Skeletal muscle tissue (tissue), 4 donors: ENCODE data around the gene SLC47A2. TPM values are rescaled to one million over a fixed set of nuclear protein-coding genes. Genes with fewer than 3 reads are reported as not detected.

Source experiments
- H3K27ac ChIP-seq: one replicate; pipeline ENCODE4 v1.7.0; 2013; ENCODE audit warnings: mild to moderate bottlenecking, low read depth, low read length, inconsistent platforms
- H3K27me3 ChIP-seq, 3 donors: one replicate each; pipeline ENCODE4 v1.7.0; 2013; ENCODE audit warnings: low read length in 3 of 3; ENCODE audit not compliant: control insufficient read depth in 3 of 3, insufficient read depth in 3 of 3
- H3K36me3 ChIP-seq, 3 donors: one replicate each; pipeline ENCODE4 v1.7.0; 2013; ENCODE audit warnings: low read length in 3 of 3; ENCODE audit not compliant: control insufficient read depth in 3 of 3, insufficient read depth in 3 of 3
- H3K4me1 ChIP-seq, 3 donors: one replicate each; pipeline ENCODE4 v1.7.0; 2013; ENCODE audit warnings: low read length in 3 of 3, mild to moderate bottlenecking in 3 of 3; ENCODE audit not compliant: control insufficient read depth in 3 of 3, insufficient read depth in 3 of 3
- H3K4me3 ChIP-seq, 3 donors: one replicate each; pipeline ENCODE4 v1.7.0; 2013; ENCODE audit warnings: low read length in 3 of 3
- H3K9ac ChIP-seq, 3 donors: one replicate each; pipeline ENCODE4 v1.7.0; 2013; ENCODE audit warnings: low read length in 3 of 3, mild to moderate bottlenecking in 3 of 3, moderate library complexity in 2 of 3, low read depth in 1 of 3
- H3K9me3 ChIP-seq, 3 donors: one replicate each; pipeline ENCODE4 v1.7.0; 2013; ENCODE audit warnings: low read length in 3 of 3; ENCODE audit not compliant: control insufficient read depth in 3 of 3
- total RNA-seq: library from RNA; depleted of rRNA; stranded (reverse); fragments of >200 nt; gene quantifications from one replicate; pipeline ENCODE4 v1.2.3, GENCODE V29; 2014
- donor health status: Osteomylitis.

The SLC47A2 gene
- total RNA-seq, 1 donor from 2014 or later, result not detected

- H3K4me1 ChIP-seq, result peaks cover 16 to 35% (median 22%) of the 10 kb centered on the region in 3 donors
- H3K9me3 ChIP-seq, result no peaks in the 10 kb centered on the region
- no peak within 1 kb of the TSS for H3K4me3 ChIP-seq
- H3K36me3 ChIP-seq, result no peaks in the 10 kb centered on the region
- H3K9ac ChIP-seq, result peak within 1 kb of the TSS; percentile 29 to 51 (median 45)
- no peak within 1 kb of the TSS for H3K27ac ChIP-seq
- H3K27me3 ChIP-seq, result no peaks in the 10 kb centered on the region
Measured at GRCh38 chr17:19747829-19748806, 31.7 kb upstream of the SLC47A2 start, which contains the start of gene ALDH3A1. ALDH3A1 (minus strand) TSS chr17:19748298; CDS start chr17:19745129, 3,169 bp downstream.

DNA sequence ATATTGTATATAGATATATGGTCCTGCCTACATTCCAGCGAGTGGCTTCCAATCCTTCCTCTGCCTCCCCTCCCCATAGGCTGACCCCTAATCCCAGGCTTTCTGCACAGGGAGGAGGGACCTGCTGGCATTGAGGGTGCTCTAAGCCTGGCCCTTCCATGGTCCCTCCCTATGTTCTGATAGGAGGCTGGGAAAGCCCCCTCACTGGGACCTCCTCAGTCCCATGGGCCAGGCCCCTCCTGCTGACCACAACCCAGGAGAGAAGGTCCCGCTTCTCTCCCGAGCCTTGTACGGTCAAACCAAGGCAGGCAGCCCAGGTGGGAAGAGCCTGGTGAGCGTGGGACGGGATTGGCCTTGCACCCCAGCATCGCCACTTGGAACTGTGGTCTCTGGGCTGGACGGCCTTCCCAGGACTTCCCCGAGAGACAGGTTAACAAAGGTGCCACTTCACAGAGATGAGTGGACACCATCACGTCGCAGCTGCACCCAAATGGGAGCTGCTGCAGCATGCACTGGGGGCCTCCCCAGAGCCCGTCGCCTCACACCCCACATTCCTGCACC, 30.9 kb upstream of the SLC47A2 start:
- Histone ChIP-seq H3K4me1 (peaks cover 9 to 26% (median 14%) of the 10 kb centered on the region in 3 donors), H3K27ac (no peak overlapping the region), H3K36me3 (no peaks in the 10 kb centered on the region), H3K9ac (no peak overlapping the region), H3K27me3 (no peaks in the 10 kb centered on the region), H3K4me3 (no peak overlapping the region), H3K9me3 (no peaks in the 10 kb centered on the region)

DNA sequence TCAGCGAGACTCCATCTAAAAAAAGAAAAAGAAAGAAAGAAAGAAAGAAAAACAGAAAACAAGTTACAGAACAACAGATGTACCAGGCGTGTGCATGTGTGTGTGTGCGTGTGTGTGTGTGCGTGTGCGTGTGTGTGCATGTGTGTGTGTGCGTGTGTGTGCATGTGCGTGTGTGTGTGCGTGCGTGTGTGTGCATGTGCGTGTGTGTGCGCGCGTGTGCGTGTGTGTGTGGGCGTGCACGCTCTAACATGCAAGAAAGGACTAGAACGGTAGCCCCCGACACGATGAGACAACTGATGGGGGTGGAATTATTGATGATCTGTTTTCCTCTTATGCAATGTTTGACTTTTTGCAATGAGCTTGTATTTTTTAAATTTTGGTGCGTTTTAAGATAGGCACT, 30.1 kb upstream of the SLC47A2 start:
- no peak overlapping the region for H3K27ac ChIP-seq
- no peaks in the 10 kb centered on the region for H3K9me3 ChIP-seq
- H3K9ac ChIP-seq, result no peak overlapping the region
- no peaks in the 10 kb centered on the region for H3K36me3 ChIP-seq
- peaks cover 9 to 25% (median 14%) of the 10 kb centered on the region in 3 donors for H3K4me1 ChIP-seq
- no peak overlapping the region for H3K4me3 ChIP-seq
- no peaks in the 10 kb centered on the region for H3K27me3 ChIP-seq

DNA sequence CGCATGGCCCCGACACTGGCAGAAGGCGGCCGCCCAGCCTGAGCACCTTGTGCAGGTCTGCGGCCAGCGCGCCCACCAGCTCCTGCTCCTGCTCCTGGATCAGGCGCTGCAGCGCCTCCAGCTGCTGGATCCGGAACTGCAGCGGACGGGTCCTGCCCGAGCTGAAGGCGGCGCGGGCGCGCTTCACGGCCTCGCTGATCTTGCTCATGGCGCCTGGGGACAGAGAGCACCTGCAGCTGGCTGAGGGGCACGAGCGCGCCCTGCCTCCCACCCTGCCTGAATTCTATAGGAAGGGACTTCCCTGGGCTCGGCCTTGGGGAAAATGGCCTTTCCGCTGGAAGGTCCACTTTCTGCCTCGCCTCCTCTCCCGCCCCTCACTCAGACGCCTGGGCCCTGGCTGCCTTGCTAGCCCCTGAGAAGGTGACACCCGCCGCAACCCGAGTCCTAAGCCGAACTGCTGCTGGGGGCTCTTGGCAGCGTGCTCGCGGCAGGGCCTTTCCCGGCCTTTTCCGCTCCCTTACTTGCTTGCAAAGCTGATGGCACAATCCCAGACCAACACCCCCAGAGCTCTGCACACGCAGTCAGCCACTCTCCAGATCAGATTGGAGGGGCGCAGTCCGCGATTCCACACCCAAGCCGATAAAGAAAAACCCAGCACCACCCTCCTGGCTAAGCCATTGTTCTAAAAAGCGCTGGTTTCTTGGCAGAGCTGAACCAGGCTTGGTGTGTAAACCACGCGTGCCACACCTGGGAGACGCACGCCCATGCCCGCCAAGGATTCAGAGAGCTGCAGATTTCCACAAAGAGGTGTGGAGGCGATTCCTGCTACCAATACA, 28.8 kb upstream of the SLC47A2 start:
- H3K27me3 ChIP-seq, result no peaks in the 10 kb centered on the region
- no peaks in the 10 kb centered on the region for H3K36me3 ChIP-seq
- no peak overlapping the region for H3K27ac ChIP-seq
- H3K4me1 ChIP-seq, result peaks cover 9 to 25% (median 14%) of the 10 kb centered on the region in 3 donors
- peak overlapping the region; percentile 32 to 74 (median 65) for H3K9ac ChIP-seq
- peak overlapping the region; percentile 54 to 67 (median 67) for H3K4me3 ChIP-seq
- H3K9me3 ChIP-seq, result no peaks in the 10 kb centered on the region

- peaks cover 9 to 25% (median 14%) of the 10 kb centered on the region in 3 donors for H3K4me1 ChIP-seq
- no peak overlapping the region for H3K27ac ChIP-seq
- peak overlapping the region; percentile 51 to 74 (median 54) for H3K9ac ChIP-seq
- H3K27me3 ChIP-seq, result no peaks in the 10 kb centered on the region
- H3K4me3 ChIP-seq, result peak overlapping the region; percentile 59 to 67 (median 65)
- H3K36me3 ChIP-seq, result no peaks in the 10 kb centered on the region
- H3K9me3 ChIP-seq, result no peaks in the 10 kb centered on the region
Measured at GRCh38 chr17:19744492-19744891, 28.1 kb upstream of the SLC47A2 start.

- Histone ChIP-seq H3K4me3 (no peak overlapping the region), H3K27me3 (no peaks in the 10 kb centered on the region), H3K4me1 (peaks cover 8 to 19% (median 11%) of the 10 kb centered on the region in 3 donors), H3K27ac (no peak overlapping the region), H3K36me3 (no peaks in the 10 kb centered on the region), H3K9me3 (no peaks in the 10 kb centered on the region), H3K9ac (no peak overlapping the region)
Measured at GRCh38 chr17:19743101-19744100, 27.0 kb upstream of the SLC47A2 start.

GRCh38 chr17:19742495-19742894, 26.1 kb upstream of the SLC47A2 start:
- peaks cover 4 to 10% (median 8%) of the 10 kb centered on the region in 3 donors for H3K4me1 ChIP-seq
- H3K9ac ChIP-seq, result no peak overlapping the region
- H3K9me3 ChIP-seq, result no peaks in the 10 kb centered on the region
- no peak overlapping the region for H3K27ac ChIP-seq
- no peaks in the 10 kb centered on the region for H3K36me3 ChIP-seq
- no peak overlapping the region for H3K4me3 ChIP-seq
- no peaks in the 10 kb centered on the region for H3K27me3 ChIP-seq

DNA sequence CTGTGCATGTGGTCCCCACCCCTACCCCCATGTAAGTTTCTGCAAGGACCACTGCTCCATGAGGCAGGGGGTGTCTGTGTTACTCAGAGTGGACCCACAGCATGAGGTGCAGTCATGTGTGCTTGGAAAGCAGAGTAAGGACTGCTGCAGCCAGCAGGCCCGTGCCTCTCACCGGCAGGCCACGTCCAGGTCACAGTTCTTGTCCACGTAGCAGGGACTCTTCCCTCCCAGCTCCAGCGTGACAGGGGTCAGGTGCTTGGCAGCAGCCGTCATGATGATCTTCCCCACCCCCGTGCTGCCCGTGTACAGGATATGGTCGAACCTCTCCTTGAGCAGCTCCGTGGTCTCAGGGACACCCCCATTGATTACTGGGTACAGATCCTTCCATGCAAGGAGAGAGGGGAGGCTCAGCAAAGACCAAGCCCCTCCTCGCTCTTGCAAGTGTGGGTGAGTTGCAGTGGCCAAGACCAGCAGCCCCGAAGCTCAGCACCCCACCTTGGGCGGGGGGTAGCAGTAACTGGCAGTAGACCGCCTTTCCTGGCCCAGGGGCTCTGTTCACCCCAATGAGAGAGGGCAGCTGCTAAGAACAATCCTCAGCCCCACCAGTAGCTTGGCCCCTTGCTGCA, 25.6 kb upstream of the SLC47A2 start:
- no peak overlapping the region for H3K4me3 ChIP-seq
- no peaks in the 10 kb centered on the region for H3K9me3 ChIP-seq
- H3K27me3 ChIP-seq, result no peaks in the 10 kb centered on the region
- peaks cover 4 to 10% (median 8%) of the 10 kb centered on the region in 3 donors for H3K4me1 ChIP-seq
- H3K27ac ChIP-seq, result no peak overlapping the region
- no peak overlapping the region for H3K9ac ChIP-seq
- H3K36me3 ChIP-seq, result no peaks in the 10 kb centered on the region
